HepG2 (cell line): ENCODE data around the gene NOP14. TPM values are rescaled to one million over a fixed set of nuclear protein-coding genes. Genes with fewer than 3 reads are reported as not detected.

Experiments used
- ARHGAP35 ChIP-seq: sonication (generic); formaldehyde crosslinking; IDR thresholded peaks from 2 replicates; pipeline ENCODE4 v1.9.0; 2022; ENCODE audit warnings: mild to moderate bottlenecking, inconsistent platforms, moderate library complexity, missing genetic modification reagents, borderline replicate concordance
- ELF4 ChIP-seq: sonication (generic); formaldehyde crosslinking; IDR thresholded peaks from 2 replicates; pipeline ENCODE4 v1.5.0; 2020; ENCODE audit warnings: missing genetic modification reagents, mild to moderate bottlenecking, moderate library complexity, borderline replicate concordance
- HOXA3 ChIP-seq: sonication (generic); formaldehyde crosslinking; IDR thresholded peaks from 2 replicates; pipeline ENCODE4 v1.5.0; 2020; ENCODE audit warnings: missing genetic modification reagents
- MAFG ChIP-seq: sonication (generic); formaldehyde crosslinking; IDR thresholded peaks from 2 replicates; pipeline ENCODE4 v1.5.1; 2020; ENCODE audit warnings: mild to moderate bottlenecking, missing genetic modification reagents
- MED13 ChIP-seq: sonication (generic); formaldehyde crosslinking; IDR thresholded peaks from 2 replicates; pipeline ENCODE4 v1.5.0; 2020; ENCODE audit warnings: missing genetic modification reagents
- NFE2 ChIP-seq: sonication (generic); formaldehyde crosslinking; IDR thresholded peaks from 2 replicates; pipeline ENCODE4 v1.4.0; 2020; ENCODE audit warnings: missing genetic modification reagents
- NONO ChIP-seq, 2 experiments: fragments of 450-650 bp in 1 of 2; sonication (generic) in 1 of 2; formaldehyde crosslinking in 1 of 2; IDR thresholded peaks in 1 of 2; conservative IDR thresholded peaks in 1 of 2; 2 replicates each; pipeline versions ENCODE4 v1.6.1 to v1.8.0; 2017 to 2022; ENCODE audit warnings: mild to moderate bottlenecking in 1 of 2, missing genetic modification reagents in 1 of 2, moderate library complexity in 1 of 2
- NR2F2 ChIP-seq: IDR thresholded peaks from 2 replicates; pipeline ENCODE4 v1.6.1; 2012; ENCODE audit warnings: low read depth, inconsistent platforms, borderline replicate concordance
- RBM39 ChIP-seq: fragments of 200-400 bp; formaldehyde crosslinking; IDR thresholded peaks from one replicate; pipeline ENCODE4 v1.6.1; 2018; ENCODE audit warnings: antibody characterized with exemption, mild to moderate bottlenecking, low read depth, low read length; ENCODE audit not compliant: poor library complexity, severe bottlenecking
- RNF2 ChIP-seq: fragments of 450-650 bp; conservative IDR thresholded peaks from 2 replicates; pipeline ENCODE4 v1.6.1; 2016; ENCODE audit warnings: low read depth
- polyA plus RNA-seq, 8 experiments: library from polyadenylated mRNA; depleted of rRNA in 3 of 8; stranded (reverse) in 7 of 8; unstranded in 1 of 8; fragments of >200 nt; fragmentation: Illumina TruSeq in 4 of 8; extraction: Trizol in 4 of 8; gene quantifications; 2 replicates each; pipeline versions ENCODE4 v1.2.1 to v1.2.3, GENCODE V29; 2011 to 2016; ENCODE audit warnings: low read depth in 4 of 8, missing spikeins in 1 of 8, mixed read lengths in 1 of 8; ENCODE audit not compliant: insufficient read depth in 1 of 8
- total RNA-seq, 5 experiments: library from RNA; depleted of rRNA; stranded (reverse); fragments of >200 nt; fragmentation: Illumina TruSeq; extraction: Trizol; gene quantifications; 2 replicates each; pipeline ENCODE4 v1.2.3, GENCODE V29; 2016; ENCODE audit warnings: low read depth in 1 of 5
- TF ChIP-seq, protein P1 (sequence below): IDR thresholded peaks from 2 replicates; pipeline ENCODE4 v1.6.1; 2016
- TF ChIP-seq, protein P2 (sequence below): IDR thresholded peaks from 2 replicates; pipeline ENCODE4 v1.6.1; 2016; ENCODE audit warnings: missing compliant biosample characterization, missing genetic modification reagents, borderline replicate concordance
- TF ChIP-seq, protein P3 (sequence below): sonication (generic); formaldehyde crosslinking; IDR thresholded peaks from 2 replicates; pipeline ENCODE4 v1.5.0; 2020; ENCODE audit warnings: mild to moderate bottlenecking, missing genetic modification reagents
- TF ChIP-seq, protein P4 (sequence below): sonication (generic); formaldehyde crosslinking; conservative IDR thresholded peaks from 2 replicates; pipeline ENCODE4 v1.4.0; 2020; ENCODE audit warnings: missing genetic modification reagents
- TF ChIP-seq, protein P5 (sequence below): sonication (generic); formaldehyde crosslinking; IDR thresholded peaks from 2 replicates; pipeline ENCODE4 v1.4.0; 2020; ENCODE audit warnings: missing genetic modification reagents

Gene NOP14
- total and polyA plus RNA-seq, 2 of the 13 experiments (the other 11 are each of a cell fraction or from before 2014, with no cell fraction given): 6.9 to 47.9 TPM

DNA sequence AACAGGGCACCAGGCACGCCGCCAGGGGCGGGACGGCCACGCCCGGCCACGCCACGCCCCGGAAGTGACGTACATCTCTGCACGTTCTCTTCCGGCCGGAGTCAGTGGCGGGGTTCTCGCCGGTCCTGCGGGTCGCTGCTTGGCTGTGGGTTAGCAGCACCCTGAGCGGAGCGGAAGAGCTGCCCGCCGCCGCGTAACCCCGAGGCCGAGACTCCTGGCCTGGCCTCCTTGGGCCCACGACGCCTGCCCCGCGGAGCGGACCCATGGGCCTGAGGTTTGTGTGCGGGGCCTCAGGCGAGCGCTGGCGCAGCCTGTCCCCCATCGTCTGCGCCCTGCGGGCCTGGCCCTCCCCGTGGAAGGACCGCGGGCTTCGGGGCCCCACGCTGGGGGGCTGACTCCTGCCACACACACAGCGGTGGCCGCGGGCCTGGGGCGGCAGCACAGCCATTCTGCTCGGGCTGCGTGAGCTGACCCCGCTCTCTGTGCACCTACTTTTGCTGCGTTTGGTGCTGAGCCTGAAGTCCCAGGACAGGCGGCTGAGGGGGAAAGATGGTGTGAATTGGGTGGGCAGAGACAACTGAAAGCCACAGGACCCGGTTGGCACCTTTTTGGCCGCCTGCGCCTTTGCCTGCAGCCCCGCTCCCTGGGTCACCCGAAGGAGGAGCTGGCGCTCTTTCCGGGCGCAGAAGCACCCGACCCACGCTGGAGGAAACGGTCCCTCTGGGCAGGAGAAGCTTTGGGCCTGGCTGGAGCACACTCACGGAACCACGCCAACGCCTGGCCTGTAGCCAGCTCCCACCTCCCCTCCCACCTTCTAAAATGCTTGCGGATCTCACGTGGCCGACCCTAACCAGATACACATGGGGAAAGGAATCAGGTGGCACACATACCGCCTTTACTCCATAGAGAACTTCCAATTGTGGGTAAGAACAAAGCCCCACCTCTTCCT lies 28.1 kb downstream of the NOP14 start (continued):
- TF ChIP-seq RBM39 (no peak), NFE2 (no peak), ELF4 (0 out of 2 replicates have a peak, but pooled peaks have one; percentile 42), RNF2 (no peak), ARHGAP35 (CRISPR knock-in tag) (peak; percentile 58; the same call in 1 of the 2 replicates), MAFG (CRISPR knock-in tag) (no peak), HOXA3 (peak; percentile 79), NONO (IDR thresholded peaks at IDR 0.05) (no peak), NONO (CRISPR knock-in tag; conservative IDR thresholded peaks at IDR 0.05) (peak; percentile 79), NR2F2 (no peak), MED13 (CRISPR knock-in tag) (no peak)
- TF ChIP-seq, protein P1, sequence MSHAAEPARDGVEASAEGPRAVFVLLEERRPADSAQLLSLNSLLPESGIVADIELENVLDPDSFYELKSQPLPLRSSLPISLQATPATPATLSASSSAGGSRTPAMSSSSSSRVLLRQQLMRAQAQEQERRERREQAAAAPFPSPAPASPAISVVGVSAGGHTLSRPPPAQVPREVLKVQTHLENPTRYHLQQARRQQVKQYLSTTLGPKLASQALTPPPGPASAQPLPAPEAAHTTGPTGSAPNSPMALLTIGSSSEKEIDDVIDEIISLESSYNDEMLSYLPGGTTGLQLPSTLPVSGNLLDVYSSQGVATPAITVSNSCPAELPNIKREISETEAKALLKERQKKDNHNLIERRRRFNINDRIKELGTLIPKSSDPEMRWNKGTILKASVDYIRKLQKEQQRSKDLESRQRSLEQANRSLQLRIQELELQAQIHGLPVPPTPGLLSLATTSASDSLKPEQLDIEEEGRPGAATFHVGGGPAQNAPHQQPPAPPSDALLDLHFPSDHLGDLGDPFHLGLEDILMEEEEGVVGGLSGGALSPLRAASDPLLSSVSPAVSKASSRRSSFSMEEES (CRISPR knock-in tag): peak; percentile 53; the same call in 1 of the 2 replicates
- TF ChIP-seq, protein P2, sequence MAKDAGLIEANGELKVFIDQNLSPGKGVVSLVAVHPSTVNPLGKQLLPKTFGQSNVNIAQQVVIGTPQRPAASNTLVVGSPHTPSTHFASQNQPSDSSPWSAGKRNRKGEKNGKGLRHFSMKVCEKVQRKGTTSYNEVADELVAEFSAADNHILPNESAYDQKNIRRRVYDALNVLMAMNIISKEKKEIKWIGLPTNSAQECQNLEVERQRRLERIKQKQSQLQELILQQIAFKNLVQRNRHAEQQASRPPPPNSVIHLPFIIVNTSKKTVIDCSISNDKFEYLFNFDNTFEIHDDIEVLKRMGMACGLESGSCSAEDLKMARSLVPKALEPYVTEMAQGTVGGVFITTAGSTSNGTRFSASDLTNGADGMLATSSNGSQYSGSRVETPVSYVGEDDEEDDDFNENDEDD (CRISPR knock-in tag): peak; percentile 79
- TF ChIP-seq, protein P3, sequence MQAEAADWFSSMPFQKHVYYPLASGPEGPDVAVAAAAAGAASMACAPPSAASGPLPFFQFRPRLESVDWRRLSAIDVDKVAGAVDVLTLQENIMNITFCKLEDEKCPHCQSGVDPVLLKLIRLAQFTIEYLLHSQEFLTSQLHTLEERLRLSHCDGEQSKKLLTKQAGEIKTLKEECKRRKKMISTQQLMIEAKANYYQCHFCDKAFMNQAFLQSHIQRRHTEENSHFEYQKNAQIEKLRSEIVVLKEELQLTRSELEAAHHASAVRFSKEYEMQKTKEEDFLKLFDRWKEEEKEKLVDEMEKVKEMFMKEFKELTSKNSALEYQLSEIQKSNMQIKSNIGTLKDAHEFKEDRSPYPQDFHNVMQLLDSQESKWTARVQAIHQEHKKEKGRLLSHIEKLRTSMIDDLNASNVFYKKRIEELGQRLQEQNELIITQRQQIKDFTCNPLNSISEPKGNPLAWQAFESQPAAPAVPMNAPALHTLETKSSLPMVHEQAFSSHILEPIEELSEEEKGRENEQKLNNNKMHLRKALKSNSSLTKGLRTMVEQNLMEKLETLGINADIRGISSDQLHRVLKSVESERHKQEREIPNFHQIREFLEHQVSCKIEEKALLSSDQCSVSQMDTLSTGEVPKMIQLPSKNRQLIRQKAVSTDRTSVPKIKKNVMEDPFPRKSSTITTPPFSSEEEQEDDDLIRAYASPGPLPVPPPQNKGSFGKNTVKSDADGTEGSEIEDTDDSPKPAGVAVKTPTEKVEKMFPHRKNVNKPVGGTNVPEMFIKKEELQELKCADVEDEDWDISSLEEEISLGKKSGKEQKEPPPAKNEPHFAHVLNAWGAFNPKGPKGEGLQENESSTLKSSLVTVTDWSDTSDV: peak; percentile 61; the same call in 1 of the 2 replicates
- TF ChIP-seq, protein P4, sequence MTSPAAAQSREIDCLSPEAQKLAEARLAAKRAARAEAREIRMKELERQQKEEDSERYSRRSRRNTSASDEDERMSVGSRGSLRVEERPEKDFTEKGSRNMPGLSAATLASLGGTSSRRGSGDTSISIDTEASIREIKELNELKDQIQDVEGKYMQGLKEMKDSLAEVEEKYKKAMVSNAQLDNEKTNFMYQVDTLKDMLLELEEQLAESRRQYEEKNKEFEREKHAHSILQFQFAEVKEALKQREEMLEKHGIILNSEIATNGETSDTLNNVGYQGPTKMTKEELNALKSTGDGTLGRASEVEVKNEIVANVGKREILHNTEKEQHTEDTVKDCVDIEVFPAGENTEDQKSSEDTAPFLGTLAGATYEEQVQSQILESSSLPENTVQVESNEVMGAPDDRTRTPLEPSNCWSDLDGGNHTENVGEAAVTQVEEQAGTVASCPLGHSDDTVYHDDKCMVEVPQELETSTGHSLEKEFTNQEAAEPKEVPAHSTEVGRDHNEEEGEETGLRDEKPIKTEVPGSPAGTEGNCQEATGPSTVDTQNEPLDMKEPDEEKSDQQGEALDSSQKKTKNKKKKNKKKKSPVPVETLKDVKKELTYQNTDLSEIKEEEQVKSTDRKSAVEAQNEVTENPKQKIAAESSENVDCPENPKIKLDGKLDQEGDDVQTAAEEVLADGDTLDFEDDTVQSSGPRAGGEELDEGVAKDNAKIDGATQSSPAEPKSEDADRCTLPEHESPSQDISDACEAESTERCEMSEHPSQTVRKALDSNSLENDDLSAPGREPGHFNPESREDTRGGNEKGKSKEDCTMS: no peak
- TF ChIP-seq, protein P5, sequence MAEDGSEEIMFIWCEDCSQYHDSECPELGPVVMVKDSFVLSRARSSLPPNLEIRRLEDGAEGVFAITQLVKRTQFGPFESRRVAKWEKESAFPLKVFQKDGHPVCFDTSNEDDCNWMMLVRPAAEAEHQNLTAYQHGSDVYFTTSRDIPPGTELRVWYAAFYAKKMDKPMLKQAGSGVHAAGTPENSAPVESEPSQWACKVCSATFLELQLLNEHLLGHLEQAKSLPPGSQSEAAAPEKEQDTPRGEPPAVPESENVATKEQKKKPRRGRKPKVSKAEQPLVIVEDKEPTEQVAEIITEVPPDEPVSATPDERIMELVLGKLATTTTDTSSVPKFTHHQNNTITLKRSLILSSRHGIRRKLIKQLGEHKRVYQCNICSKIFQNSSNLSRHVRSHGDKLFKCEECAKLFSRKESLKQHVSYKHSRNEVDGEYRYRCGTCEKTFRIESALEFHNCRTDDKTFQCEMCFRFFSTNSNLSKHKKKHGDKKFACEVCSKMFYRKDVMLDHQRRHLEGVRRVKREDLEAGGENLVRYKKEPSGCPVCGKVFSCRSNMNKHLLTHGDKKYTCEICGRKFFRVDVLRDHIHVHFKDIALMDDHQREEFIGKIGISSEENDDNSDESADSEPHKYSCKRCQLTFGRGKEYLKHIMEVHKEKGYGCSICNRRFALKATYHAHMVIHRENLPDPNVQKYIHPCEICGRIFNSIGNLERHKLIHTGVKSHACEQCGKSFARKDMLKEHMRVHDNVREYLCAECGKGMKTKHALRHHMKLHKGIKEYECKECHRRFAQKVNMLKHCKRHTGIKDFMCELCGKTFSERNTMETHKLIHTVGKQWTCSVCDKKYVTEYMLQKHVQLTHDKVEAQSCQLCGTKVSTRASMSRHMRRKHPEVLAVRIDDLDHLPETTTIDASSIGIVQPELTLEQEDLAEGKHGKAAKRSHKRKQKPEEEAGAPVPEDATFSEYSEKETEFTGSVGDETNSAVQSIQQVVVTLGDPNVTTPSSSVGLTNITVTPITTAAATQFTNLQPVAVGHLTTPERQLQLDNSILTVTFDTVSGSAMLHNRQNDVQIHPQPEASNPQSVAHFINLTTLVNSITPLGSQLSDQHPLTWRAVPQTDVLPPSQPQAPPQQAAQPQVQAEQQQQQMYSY (CRISPR knock-in tag): no peak
